ENCODE data around the gene TUBB1. TPM values are rescaled to one million over a fixed set of nuclear protein-coding genes. Genes with fewer than 3 reads are reported as not detected.

Gene TUBB1
- polyA plus RNA-seq, 1 experiment = not detected

DNA sequence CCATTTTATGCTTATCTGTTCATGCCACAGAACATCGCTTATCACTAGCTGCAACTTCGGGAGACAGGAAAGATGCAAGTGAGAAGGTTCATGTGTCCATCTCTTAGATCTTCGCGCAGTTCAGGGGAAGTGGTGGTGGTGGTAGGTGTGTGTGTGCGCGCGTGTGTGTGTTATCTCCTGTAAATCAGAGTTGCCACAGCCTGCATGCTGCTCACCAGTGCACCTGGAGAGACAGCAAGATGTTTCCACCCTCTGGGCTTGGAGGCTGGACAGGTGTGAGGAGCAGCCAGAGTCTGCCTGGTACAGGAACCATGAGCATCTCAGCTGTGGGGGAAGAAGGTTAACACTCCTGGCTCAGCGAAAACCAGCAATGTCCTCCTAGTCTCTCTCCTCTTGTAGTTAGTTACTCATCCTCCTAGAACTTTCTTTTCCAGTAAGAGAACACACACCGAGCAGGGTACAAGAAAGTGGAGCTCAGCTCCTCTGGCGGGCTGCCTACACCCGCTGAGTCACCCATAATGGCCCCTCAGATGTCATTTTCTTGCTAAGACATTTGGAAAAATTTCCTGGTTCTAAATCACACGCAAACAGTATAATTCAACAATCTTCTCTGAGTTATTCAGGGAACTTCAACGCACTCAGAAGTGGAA is 5.1 kb upstream of the TUBB1 start:
- Histone ChIP-seq H3K27ac (ENCODE audit: low read depth, low read length) (peak overlapping the region; percentile 31), H3K4me3 (ENCODE audit: low read depth, low read length) (no peak overlapping the region)
- peak; percentile 24 for DNase-seq (ENCODE audit: low read depth, low spot score)

DNA sequence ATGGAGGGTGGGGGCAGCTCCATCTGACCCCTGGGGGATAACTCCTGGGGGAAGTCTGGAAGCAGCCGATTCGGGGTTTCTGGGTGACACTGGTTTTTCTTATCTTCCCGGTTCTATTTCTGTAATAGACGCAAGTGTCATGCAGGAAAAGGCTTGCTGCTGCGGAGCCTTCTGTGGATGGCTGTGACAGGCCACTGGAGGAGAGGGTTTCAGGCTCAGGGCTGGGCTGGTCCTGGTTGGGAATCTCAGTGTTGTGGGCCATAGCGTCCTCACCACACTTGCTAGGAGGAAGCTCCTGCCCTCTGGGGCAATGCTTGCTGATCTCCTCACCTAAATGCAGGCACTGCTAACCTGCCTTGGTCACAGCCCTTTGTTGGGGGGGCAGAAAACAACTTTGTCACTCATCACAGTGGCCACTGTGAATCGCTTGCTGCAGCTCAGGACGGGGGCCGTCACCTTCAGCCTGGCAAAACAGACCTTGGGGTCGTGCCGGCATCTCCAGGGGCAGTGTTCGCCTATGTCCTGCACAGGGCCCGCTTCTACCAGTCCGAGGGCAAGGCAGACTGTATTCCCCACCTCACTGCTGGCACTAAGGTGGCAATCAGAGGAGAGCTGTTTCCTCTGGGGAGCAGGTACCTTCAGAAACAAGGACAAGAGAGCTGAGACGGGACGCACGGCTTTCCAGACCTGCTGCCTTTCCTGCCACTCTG is 4.4 kb upstream of the TUBB1 start:
- DNase-seq (ENCODE audit: low read depth, low spot score) = no peak
- ChIA-PET POLR2A (no interaction called here), CTCF (interaction anchor here (0.8 kb wide), 1 partner anchor 145 kb away, joined by 3 read pairs; no protein-coding TSS in a partner anchor)
- no peaks in the 10 kb centered on the region for H3K9me3 ChIP-seq (ENCODE audit: control insufficient read depth, insufficient read depth, low read length)
- no peaks in the 10 kb centered on the region for H3K27me3 ChIP-seq (ENCODE audit: control insufficient read depth, insufficient read depth, low read length)
- TF ChIP-seq, protein P1, sequence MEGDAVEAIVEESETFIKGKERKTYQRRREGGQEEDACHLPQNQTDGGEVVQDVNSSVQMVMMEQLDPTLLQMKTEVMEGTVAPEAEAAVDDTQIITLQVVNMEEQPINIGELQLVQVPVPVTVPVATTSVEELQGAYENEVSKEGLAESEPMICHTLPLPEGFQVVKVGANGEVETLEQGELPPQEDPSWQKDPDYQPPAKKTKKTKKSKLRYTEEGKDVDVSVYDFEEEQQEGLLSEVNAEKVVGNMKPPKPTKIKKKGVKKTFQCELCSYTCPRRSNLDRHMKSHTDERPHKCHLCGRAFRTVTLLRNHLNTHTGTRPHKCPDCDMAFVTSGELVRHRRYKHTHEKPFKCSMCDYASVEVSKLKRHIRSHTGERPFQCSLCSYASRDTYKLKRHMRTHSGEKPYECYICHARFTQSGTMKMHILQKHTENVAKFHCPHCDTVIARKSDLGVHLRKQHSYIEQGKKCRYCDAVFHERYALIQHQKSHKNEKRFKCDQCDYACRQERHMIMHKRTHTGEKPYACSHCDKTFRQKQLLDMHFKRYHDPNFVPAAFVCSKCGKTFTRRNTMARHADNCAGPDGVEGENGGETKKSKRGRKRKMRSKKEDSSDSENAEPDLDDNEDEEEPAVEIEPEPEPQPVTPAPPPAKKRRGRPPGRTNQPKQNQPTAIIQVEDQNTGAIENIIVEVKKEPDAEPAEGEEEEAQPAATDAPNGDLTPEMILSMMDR (IDR thresholded peaks at IDR 0.05; ENCODE audit: low read depth, low read length) = no peak
- H3K27ac ChIP-seq (ENCODE audit: low read depth, low read length) = no peak overlapping the region
- H3K4me3 ChIP-seq (ENCODE audit: low read depth, low read length) = no peak overlapping the region

More for the DNA sequence above, 5.1 kb upstream of the TUBB1 start:
- Histone ChIP-seq H3K9me3 (ENCODE audit: control insufficient read depth, insufficient read depth, low read length) (no peaks in the 10 kb centered on the region), H3K27me3 (ENCODE audit: control insufficient read depth, insufficient read depth, low read length) (no peaks in the 10 kb centered on the region)
- ChIA-PET CTCF (interaction anchor here (0.8 kb wide), 1 partner anchor 144 kb away, joined by 3 read pairs; no protein-coding TSS in a partner anchor), POLR2A (no interaction called here)
- TF ChIP-seq, protein P1 (IDR thresholded peaks at IDR 0.05; ENCODE audit: low read depth, low read length) = no peak

DNA sequence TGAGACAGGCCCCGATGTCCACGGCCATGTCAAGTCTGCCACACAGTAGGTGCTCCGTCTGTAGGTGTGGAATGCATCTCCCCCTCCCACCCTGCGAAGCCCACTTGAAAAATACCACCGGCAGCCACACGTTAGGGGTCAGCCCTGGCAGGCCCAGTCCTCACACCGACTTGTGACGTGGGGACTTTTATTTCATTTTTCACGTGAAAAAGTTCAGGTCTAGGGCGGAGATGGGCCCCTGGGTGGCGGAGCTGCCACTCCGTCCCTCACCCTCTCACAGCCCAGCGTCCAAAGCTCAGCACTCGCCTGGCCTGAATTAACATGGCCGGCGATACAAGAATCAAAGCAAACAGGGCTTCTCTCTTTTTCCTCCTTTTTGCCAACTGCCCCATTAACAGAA is 3.8 kb upstream of the TUBB1 start:
- Histone ChIP-seq H3K4me3 (ENCODE audit: low read depth, low read length) (no peak overlapping the region), H3K9me3 (ENCODE audit: control insufficient read depth, insufficient read depth, low read length) (no peaks in the 10 kb centered on the region), H3K27me3 (ENCODE audit: control insufficient read depth, insufficient read depth, low read length) (no peaks in the 10 kb centered on the region), H3K27ac (ENCODE audit: low read depth, low read length) (no peak overlapping the region)
- ChIA-PET CTCF (no interaction called here), POLR2A (no interaction called here)
- DNase-seq (ENCODE audit: low read depth, low spot score) = no peak
- TF ChIP-seq, protein P1 (IDR thresholded peaks at IDR 0.05; ENCODE audit: low read depth, low read length) = no peak

DNA sequence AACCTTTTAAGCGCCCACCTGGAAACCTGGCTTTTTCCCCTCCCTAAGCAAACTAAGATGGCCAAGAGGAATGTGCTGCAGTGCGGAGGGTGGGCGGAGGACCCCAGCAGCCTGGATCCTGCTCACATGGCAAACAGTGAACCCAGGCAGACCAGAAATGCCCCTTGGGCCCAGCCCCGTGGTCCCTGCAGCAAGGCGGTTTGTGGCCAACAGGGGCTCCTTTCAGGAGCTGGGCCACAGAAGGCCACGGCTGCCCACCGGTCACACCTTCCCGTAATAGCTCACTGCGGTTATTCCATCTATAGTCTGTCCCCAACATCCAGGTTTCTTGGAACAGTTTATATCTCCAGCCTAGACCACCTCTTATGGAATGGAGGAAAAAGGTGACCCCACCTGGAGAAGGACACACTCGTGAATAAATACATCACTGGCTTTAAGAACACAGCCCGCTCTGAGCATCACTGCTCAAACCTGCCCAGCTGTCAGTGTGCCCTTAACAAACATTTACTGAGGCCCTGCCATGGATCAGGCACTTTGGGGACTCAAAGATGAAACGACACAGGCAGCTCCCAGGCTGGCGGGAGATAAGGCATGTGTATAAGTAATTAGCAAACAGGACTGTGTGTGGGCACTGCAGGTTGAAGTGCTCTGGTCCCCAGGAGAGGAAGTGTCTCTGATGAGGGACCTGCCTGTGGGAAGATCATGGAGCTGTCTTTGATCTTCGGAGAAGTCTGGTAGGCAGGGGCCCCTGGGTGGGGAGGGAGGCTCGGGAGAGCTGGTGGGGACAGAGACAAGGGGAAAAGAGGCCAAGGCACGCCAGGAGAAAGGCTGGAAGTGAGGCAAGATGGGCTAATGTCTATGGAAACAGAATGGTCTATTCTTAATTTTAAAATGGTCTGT is 3.2 kb upstream of the TUBB1 start:
- H3K27ac ChIP-seq (ENCODE audit: low read depth, low read length) = no peak overlapping the region
- H3K4me3 ChIP-seq (ENCODE audit: low read depth, low read length) = no peak overlapping the region
- ChIA-PET CTCF (no interaction called here), POLR2A (no interaction called here)
- H3K27me3 ChIP-seq (ENCODE audit: control insufficient read depth, insufficient read depth, low read length) = no peaks in the 10 kb centered on the region
- TF ChIP-seq, protein P1 (IDR thresholded peaks at IDR 0.05; ENCODE audit: low read depth, low read length) = no peak
- H3K9me3 ChIP-seq (ENCODE audit: control insufficient read depth, insufficient read depth, low read length) = no peaks in the 10 kb centered on the region
- DNase-seq (ENCODE audit: low read depth, low spot score) = no peak
